HTR-8/SVneo (cell line): ENCODE measurements around the gene CPNE7.
A peak's percentile ranks its signal among the peaks of the same experiment; 100 is the strongest.
"Not testable (repeated sequence)": the region's sequence is repeated elsewhere in the genome, so short reads cannot be mapped to it uniquely, and the experiment has no call there.

Experiments used
- DNase-seq: peaks from one replicate; pipeline ENCODE4 v3.0.0; 2011; ENCODE audit warnings: low spot score, mixed read lengths; ENCODE audit not compliant: insufficient read length
- FAIRE-seq: peaks from 2 replicates; lab custom pipeline; 2011; peaks lifted over from hg19 to GRCh38; lab: Jason Lieb, UNC

CPNE7 gene

DNA sequence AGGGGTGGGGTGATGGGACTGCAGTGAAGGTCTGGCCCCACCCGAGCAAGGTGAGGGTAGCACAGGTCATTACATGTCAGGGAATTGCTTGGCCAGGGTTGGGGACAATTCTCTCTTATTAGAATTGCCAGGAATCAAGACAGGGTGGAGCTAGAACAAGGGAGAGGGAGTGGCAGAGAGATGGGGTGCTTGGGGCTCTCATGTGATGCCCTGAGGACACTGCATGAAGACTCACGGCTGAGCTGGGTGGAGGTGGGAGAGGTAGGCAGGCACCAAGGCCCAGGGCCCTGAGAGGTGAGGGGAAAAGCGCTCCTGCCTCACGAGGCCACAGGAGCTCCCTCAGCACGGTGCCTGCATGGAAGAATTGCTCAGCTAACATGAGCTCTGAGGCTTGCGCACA is 41.5 kb downstream of the CPNE7 start:
- FAIRE-seq (no peak), DNase-seq (no peak)

GRCh38 chr16:89618109-89618998 is 42.8 kb downstream of the CPNE7 start:
- DNase-seq: no peak
- no peak for FAIRE-seq

DNA sequence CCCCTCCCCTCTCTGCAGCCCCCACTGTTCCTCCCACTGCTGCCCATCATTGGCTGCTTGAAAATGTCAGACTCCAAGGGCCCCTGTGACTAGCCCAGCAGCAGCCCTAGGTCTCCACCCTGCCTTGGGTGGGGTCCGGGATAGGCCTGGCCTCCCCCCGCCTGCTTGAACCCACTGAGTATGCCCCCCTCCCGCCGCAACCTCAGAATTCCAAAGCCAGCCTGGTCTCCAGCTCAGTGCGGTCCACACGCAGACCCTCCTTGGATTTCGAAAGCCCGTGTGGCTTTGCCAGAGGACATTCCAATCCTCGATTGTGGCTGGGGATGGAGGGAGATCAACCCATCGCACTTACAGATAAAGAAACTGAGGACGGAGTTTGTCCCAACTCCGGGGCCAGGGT is 44.3 kb downstream of the CPNE7 start:
- FAIRE-seq (no peak), DNase-seq (no peak)

- FAIRE-seq (no peak), DNase-seq (no peak)
These were observed 44.9 kb downstream of the CPNE7 start for GRCh38 chr16:89620406-89620841.

DNA sequence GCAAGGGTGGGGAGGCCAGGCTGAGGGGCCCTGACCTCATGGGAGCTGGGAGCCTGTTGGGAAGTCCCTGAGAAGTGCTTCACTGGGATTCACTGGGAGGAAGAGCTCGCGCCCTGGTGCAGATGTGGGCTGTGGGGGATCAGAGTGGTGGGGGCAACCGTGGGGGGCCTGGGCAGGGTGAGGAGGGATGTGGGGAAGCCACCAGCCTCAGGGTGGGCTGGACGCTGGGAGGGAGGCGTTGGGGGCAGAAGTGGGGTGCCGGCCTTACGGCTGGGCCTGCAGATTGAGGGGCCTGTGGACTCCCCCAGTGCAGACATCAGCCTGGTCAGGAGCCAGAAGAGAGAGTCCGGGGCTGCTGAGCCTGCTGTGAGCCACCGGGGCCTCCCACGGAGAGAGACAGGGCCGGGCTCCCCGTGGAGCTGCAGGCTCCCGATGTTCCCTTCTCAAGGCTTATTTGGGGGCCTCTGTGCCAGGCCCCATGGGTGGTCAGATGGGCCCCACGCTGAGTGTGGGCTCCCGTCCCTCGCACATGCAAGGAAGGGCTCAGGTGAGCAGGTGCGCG is 45.7 kb downstream of the CPNE7 start:
- FAIRE-seq: no peak
- DNase-seq: no peak

- no peak for DNase-seq
- no peak for FAIRE-seq
These were observed 46.3 kb downstream of the CPNE7 start for GRCh38 chr16:89621698-89622409.

- no peak for FAIRE-seq
- no peak for DNase-seq
These were observed 48.1 kb downstream of the CPNE7 start for GRCh38 chr16:89623511-89624261.

GRCh38 chr16:89624777-89625761 is 49.5 kb downstream of the CPNE7 start:
- DNase-seq (no peak), FAIRE-seq (no peak)

- no peak for DNase-seq
- FAIRE-seq: no peak
These were observed 54.5 kb downstream of the CPNE7 start for GRCh38 chr16:89629827-89630610.

DNA sequence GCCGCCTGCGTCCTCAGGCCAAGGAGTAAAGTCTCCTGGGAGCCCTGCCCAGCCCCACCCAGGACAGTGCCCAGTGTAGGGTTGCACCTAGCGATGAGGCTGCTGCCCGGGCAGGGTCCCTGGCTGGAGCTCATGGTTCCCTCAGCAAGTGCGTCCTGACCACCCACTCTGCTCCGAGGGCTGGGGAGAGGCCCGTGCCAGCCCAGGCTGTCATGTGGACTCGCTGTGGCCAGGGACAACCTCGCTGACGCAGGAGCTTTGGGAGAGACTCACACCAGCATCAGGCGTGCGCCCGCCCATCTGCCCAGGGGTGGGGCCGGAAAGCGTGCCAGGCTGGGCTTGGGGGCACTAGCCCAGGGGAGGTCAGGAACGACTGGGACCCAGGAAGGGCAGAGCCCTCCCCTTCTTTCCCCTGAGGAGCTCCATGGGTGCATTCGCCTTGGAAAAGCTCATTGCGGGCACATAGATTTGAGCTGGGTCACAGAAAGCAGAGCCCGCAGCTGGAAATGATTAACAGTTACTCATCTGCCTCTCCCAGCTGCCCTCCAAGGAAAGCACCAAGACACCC is 57.6 kb downstream of the CPNE7 start:
- DNase-seq: no peak
- FAIRE-seq: no peak

GRCh38 chr16:89634463-89635385 is 59.2 kb downstream of the CPNE7 start:
- not testable (repeated sequence) for FAIRE-seq, DNase-seq

- FAIRE-seq (no peak), DNase-seq (no peak)
These were observed 61.1 kb downstream of the CPNE7 start for GRCh38 chr16:89636663-89637062.

GRCh38 chr16:89637379-89637778 is 61.8 kb downstream of the CPNE7 start:
- no peak for DNase-seq
- FAIRE-seq: peak; percentile 46

GRCh38 chr16:89638455-89638854 is 62.9 kb downstream of the CPNE7 start:
- DNase-seq (no peak), FAIRE-seq (peak; percentile 79)

GRCh38 chr16:89639385-89639784 is 63.8 kb downstream of the CPNE7 start:
- DNase-seq (no peak), FAIRE-seq (peak; percentile 49)

GRCh38 chr16:89641458-89642119 is 66.0 kb downstream of the CPNE7 start:
- DNase-seq (no peak), FAIRE-seq (no peak)

GRCh38 chr16:89642574-89642973 is 67.0 kb downstream of the CPNE7 start:
- DNase-seq (no peak), FAIRE-seq (no peak)
